DMS 273 (cell line): ENCODE data around the gene PANK2.

ENCODE experiments used
- DNase-seq: peaks from one replicate; lab custom pipeline; 2025; ENCODE audit not compliant: unreplicated experiment; lab: John Stamatoyannopoulos, UW

PANK2 gene

DNA sequence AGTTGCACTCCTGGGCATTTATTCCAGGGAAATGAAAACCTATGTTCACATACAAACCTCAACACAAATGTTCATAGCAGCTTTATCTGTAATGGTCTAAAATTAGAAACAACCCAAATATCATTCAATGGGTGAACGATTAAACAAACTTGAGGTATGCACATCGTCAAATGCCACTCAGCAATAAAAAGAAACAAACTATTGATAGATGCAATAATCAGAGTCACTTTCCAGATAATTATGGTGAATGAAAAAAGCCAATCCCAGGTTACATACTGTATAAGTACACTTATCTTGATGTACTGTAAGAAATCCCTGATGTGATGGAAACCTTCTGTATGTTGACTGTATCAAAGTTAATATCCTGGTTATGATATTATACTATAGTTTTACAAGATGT, 87.3 kb downstream of the PANK2 start:
- no peak for DNase-seq
